HG03558 (cell line): ENCODE measurements around the gene CELF4.

Source experiments
- ATAC-seq: cut with Tn5 transposase; IDR thresholded peaks from one replicate; pipeline ENCODE4 v1.9.1; 2021; ENCODE audit warnings: moderate number of reproducible peaks; ENCODE audit not compliant: unreplicated experiment; ENCODE audit errors: extremely low read depth

CELF4 gene

DNA sequence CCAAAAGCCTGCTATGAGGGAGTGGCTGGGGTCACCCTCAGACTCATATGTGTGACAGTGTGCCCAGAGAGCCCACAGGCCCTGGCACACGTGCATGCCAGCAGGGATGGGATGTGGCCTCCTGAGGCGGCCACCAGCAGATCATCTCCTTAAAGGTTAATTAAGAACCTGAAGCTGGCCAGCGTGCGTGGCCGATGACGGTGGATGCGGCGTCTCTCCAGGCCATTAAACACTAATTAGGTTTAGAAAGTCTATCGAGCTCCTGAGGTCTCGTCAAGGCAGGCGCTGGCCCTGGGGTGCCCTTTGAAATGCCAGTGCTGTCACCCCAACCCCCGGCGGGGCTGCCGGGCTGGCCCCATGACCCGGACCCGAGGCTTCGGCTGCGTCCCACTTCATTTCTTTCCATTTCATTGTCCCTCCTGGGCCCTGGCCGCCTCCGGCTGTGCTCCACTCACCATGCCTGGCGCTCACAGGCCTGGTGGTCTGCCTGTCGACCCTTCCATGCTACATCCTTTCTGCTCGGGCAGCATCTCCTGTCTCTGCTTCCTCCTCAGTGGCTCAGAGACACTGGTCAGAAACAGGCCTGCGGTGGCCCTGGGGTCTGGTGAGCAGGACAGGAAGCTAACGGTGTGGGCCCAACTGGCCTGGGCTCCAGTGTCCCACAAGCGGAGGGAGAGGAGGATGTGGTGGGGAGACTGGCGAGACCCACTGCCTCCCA lies 228.9 kb downstream of the CELF4 start:
- ATAC-seq, result no peak

DNA sequence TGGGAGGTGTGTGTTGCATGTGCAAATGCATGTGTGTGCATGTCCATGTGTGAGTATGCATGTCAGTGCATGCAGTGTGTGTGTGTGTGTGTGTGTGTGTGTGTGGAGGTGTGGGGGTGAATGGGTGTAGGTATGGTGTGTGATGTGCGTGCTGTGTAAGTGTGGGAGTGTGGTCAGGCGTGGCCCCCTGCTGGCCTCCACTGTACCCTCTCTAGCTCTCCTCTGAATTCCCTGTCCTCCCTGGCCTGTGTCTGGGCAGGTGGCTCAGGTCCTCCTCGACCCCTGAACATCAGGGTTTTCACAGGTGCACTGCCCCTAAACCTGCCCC lies 230.2 kb downstream of the CELF4 start:
- ATAC-seq, result no peak

DNA sequence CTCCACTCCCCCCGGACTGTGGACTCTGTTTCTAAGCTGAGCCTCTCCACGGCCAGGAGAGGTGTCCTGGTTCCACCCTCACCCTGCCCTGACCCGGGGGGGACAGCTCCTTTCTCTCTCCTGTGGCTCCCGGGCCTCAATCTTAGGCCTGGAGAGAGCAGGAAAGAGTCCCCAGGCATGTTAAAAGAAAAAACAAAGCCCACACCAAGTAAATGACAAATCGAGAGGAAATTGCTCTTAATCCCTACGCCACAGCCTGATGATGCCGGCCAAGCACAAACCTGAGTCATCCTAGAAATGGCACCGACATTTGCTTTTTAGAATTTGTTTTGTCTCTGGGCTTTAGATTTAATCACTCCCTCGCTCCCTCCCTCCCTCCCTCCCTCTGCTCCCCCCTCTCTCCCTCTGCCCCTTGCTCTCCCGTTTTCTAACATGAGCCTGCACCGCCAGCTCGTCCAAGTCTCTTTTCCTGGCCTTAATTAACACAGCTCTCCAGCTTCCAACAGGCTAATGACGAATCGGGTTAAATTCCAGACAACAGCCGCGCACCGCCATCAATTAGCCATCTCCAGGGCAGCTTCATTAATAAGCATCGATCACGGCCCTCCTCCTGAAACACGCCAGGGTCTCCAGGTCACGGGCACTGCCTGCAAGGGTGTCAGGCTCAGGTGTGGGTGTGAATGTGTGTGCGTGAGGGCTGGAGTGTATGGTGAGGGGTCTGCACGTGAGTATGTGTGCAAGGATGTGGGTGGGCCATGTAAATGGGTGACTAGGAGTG lies 230.8 kb downstream of the CELF4 start:
- ATAC-seq, result no peak

DNA sequence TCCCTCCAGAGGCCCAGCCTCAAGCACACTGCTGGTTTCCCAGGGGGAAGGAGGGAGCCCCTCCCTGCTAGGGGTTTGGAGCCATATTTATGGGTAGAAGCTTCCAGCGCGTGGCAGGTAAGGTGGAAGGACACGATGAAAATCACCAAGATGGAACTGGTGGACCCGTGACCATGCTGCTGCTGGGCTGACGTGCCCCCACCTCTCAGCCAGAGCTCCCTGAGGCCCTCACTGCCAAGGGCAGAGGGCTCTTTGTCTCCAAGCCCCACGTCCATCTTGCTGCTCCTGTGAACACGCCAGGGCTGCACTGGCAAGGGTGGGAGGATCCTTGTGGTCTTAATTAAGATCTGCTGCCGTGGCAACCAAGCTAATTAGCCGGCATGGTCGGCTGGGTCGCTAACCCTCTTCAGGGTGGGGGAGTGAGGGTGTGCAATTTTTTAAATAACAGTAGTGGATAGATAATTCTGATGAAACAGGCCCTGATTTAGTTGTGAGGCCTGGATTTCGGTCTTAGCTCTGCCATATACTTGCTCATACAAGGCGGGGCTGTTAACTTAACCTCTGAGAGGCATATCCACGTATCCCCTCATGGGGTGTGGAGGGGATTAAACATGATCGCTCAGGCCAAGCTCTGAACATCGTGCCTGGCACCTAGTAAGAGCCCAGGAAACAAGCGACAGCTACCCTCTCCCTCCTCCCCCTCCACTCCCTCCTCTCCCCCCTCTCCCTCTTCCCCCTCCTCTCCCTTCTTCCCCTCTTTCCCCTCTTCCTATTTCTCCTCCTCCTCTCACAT lies 232.8 kb downstream of the CELF4 start:
- no peak for ATAC-seq

DNA sequence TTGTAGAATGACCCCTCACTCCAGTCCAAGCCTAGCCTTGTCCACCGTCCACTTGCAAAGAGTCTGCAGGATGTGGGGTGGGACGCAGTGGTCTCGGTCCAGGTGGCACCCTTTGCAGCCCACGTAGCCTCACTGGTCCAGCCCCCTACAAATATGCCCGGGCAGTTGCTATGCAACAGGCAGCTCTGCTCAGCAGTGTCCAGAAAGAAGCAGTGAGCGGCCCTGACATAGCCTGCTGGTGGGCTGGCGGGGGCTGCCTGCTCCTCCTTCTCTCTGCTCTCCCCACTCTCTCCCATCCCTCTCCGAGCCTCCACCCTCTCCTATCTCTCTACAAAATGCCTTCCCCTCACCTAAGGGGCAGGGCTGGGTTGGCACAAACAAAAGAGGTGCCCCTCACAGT lies 233.4 kb downstream of the CELF4 start:
- ATAC-seq, result no peak

DNA sequence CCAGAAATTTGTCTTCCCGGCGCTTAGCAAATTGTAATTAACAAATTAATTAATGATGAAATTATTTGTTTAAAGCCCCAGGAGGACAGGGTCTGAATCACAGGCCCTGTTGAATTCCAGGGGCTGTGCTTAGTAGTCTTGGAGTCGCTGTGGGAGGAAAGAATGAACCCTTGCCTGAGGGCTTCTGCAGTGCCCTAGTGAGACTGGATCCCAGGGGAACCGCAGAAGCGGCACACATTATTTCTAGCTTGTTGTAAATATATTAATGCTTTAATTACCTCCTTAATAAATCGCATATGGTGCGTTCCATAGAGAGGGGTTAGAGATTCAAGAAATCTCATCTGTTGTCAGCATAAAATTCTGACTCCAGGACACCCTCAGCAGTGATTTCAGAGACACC lies 235.4 kb downstream of the CELF4 start:
- ATAC-seq, result no peak

DNA sequence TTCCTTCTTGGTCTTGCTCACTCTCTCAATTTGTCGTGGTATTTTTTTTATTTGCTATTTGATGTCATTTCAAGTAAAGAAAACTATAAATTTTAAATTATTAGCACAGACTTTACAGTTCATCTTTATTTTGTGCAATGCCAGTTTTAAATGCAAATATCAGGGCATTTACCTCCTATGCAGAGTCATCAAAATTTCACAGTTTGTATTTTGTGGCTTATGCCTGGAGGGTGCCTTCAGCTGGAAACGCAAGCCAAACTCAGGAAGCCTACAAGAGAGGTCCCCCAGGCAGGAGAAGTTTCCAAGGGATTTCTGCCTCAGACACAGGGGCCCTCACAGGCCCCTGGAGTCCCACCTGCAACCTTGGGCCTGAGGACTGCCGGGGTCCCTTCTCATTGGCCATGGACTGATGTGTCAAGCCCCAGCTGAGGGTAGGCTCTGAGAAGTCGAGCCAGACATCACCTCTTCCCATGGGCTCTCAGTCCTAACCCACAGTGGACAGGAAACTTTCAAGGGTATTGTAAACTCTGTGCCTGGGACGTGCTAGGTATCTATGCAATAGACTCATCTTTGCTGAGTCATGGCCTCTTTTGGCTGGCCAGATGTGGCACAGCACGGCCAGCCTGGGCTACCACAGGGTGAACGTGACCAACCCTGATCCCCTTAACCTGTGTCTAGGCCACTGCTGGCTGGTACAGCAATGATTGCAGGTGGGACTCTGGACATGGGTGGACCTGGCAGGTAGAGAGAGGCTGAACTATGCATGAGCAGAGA lies 236.5 kb downstream of the CELF4 start:
- no peak for ATAC-seq

DNA sequence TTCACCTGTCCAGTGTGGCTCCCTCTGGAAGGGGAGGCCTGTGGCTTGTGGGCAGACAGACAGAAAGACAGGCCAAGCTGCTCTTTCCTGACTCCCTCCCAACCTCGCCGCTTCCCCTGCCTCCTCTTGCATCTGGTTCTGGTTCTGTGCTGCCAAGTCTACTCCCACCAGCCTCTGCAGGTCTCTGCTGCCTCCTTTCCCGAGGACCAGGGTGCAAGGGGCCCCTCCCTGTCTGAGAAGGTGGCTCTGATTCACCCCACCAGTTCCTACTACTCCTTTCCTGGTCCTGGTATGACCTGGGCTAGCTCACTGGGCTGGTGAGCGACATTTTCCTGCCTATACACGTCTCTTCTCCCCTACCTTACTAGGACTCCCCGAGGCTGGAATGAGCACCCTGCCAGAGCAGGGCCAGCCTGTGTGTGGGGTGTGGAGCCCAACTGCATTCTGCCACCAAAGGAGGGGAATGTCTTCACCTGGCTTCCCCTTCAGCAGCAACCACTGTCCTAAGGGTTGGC lies 238.5 kb downstream of the CELF4 start:
- no peak for ATAC-seq

DNA sequence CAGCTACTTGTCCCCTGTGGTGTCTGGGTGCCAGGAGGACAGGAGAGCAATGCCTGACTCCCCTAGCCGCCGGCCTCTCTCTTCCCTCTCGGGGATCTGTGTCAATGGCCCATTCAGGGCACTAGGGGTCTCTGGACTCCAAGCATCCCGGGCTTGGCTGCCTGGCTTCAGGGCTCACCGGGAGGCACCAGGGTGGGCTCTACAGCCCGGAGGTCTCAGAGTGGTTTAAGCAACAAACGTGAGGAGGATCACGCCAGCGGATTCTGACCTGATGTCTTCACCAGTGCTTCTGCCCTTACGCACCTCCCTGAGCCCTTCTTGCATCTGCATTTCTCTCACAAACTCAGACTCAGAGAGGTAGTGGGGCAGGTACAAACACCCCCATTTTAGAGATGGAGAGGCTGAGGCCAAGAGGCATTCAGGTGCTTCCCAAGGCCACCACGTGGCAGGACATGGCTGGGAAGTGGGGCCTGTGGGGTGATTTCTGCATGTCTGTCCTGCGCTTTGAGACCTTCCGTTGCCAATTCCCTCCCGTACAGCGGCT lies 243.0 kb downstream of the CELF4 start:
- peak; percentile 65 for ATAC-seq

DNA sequence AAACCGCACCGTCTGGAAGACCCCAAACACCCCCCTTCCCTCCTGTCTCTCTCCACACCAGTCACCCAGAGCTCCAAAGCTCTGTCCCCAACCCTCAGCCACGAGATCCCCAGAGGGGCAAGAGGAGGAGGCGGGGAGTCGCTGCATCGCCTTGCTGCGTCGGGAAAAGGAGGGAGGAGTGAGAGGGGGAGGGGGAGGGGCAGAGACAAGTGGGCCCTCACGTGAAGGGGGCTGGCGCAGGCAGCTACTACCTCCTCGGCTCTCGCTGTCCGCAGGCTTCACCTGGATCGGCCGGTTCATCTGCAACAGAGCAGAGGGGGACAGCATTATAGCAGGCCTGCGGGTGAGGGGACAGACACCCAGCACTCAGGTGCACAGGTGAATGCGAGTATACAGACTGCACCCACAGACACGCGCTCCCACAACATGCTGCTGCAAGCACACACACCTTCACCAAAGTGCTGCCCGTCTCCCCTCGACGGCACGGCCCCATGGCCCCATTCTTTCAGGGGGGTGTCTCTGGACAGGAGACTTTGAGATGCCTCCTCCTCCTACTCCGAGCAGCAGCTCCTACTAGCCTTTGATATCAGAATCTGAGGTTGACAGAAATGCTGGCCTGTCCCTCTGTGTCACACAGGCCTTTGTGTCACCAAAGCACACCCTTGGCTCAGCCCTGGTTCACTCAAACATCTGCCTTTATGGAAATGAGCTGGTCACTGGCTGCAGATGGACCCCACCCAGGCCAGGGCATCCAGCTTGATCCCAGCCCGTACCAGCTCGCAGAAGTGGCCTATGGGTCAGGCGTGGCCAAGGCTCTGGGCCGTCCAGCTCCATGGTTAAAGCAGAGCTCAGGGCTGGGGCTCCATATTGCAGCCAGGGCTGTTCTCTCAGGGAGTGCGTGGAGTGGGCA lies 243.8 kb downstream of the CELF4 start:
- no peak for ATAC-seq

DNA sequence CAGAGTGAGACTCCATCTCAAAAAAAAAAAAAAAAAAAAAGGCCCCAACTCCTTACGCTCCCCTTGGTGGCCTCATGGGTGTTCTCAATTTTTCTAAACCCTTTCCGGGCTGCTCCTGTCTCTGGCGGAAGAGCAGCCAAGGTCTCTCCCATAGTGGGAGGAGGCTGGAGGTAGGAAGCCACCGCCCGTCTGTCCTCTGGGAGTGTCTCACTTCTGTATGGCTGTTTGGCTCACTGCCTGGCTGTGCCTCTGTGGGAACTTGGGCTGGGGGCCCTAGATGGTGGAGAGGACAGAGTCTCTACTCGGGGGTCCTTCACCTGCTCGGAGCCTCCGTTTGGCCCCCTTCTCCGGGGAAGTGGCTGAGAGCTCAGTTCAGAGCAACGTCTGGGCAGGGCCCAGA lies 245.3 kb downstream of the CELF4 start:
- ATAC-seq, result no peak

DNA sequence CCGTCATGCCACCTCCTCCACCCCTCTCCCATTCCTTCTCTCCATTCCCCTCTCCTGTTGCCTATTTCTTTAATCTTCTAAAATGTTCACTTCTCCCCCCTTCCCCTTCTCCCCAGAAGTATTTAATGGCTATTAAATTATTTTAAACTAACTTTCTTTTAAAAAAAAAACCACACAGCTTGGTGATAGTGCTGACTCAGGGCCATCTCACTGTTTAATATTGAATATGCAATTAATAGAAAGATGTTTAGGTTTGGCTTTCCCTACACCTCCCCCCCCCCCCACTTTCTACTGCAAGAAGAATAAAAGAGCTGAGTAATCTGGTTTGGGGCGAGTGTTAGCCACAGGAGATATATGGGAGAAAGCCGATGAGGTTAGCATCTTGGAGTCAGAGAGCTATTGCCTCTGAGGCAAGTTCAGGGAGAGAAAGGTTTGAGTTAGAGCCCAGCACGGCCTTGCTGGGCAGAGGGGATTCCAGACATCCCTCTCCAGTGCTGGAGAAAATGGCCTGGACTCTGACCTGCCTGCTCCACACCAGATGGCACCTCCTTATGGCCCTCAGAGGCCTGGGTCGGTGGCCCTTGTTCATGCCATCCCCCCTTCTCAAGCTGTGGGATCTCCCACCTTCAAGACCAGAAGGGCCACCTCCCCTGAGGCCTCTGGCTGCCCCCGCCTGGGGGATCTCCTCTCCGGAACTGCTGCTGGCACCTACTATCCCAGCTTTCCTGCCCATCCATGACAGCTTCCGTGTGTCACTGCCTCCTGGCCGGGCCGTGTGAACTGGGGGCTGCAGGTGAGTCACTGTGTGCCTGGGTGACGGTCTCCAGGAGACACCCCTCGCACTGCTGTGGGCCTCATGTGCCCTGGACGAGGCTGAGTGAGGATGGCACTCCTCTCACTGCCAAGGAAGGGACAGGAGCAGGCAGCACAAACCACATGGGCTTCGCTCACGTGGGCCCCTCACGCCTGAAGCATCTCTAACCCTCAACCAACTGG lies 246.9 kb downstream of the CELF4 start:
- no peak for ATAC-seq

DNA sequence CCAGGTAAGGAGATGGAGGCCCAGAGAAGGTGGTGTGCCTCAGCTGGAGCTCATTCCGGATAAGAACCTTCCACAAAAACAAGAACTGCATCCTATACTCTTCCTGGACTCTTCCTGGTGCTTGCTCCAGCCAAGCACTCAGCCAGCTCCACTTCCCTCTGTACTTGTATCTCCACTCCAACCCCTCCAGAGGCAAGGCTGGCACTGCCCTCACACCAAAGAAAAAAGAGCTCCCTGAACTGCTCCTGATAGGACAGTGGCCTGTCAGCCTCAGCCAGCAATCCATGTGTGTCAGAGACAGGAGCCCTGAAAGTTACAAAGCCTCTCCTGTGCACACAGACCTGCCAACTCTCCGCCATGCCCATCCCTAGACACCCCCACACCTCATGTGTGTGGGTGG lies 248.1 kb downstream of the CELF4 start:
- no peak for ATAC-seq

DNA sequence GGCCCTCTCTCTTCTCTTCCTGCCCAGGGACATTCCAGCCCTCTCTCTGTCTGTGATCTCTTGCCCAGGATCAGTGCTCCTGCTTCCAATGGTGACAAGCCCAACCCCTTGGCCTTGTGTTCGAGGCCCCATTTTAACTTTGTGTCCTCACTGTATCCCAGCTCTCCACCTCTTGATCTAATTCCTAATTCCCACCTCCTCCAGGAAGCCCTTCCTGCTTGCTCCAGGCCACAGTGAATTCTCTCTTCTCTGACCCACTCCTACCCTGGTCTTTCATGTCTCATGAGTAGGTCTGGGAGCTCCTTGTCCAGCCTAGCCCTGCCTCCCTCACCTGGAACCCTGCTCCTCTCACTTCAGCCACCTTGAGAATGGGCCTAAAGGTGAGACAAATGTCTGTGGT lies 249.1 kb downstream of the CELF4 start:
- no peak for ATAC-seq

DNA sequence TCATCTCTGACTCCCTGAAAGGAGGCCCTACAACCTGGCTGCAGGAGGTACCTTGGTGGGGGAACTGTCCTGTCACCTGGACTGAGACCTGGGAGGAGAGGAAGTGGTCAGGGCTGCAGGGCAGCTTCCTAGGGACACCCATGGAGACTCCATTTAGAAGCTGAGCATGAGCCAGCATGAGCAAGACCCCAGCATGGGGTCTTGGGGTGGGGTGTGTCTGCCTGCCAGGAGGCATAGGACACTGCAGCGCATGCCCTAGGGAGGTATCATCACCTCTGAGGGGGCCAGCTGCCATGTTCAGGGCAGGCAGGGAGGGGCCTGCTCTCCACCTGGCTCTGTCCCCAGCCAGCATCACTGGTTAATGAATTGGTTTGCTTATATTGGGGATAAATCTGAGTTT lies 249.7 kb downstream of the CELF4 start:
- ATAC-seq, result no peak

DNA sequence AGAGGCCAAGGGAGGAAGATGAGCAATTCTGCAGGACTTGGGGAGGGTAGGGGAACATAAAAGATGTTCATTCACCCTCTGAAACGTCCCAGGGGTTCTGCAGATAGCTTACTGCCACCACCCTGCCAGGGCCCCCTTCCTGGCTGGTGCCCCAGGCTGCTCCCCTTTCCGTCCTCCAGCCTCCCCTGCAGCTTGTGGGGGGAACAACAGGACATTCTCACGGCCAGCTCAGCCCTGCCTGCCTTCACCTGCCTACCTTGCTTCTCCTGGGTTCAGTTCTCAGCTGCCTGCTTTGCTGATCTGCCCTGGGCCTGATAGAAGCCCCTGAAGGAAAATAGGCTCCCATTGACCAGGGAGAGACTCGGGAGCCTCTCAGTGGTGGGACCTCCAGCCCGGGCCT lies 251.1 kb downstream of the CELF4 start:
- ATAC-seq, result no peak

DNA sequence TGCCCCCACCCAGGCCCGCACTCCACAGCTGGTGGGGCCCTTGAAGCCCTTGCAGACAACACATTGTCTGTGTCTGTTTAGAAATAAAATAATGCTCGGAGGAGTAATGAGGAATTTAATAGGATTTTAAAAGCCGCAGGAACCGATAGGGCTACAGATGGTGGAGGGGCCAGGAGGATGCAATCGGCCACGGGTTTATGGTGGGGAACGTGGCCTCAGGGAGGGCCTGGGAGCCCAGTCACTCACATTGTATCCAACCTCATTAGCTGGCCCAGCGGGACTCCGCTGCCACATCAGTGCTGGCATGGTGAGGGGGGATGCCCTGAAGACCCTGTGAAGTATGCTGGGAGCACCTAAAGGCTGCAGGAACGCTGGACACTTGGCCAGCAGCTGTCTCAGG lies 252.0 kb downstream of the CELF4 start:
- ATAC-seq, result no peak

DNA sequence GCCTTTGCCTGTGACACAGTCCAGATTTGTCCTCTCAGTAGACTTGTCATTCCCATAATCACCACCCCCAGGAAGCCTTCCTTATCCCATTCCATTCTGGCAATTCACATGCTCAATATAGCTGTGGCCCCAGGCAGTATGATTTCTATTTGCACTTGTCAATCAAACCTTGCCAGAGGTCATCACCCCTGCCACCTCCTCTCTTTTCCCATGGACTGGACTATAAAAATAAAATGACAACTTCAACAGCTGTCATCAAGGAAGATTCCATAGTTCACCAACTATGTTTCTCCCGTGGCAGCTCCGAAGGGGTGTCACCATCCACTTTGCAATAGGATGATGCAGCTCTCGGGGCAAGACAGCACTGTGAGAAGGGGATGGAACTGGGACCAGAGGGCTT lies 255.7 kb downstream of the CELF4 start:
- ATAC-seq, result no peak
